ENCODE data around the gene C1RL.
"Not testable (repeated sequence)": the region's sequence is repeated elsewhere in the genome, so short reads cannot be mapped to it uniquely, and the experiment has no call there.

C1RL gene

DNA sequence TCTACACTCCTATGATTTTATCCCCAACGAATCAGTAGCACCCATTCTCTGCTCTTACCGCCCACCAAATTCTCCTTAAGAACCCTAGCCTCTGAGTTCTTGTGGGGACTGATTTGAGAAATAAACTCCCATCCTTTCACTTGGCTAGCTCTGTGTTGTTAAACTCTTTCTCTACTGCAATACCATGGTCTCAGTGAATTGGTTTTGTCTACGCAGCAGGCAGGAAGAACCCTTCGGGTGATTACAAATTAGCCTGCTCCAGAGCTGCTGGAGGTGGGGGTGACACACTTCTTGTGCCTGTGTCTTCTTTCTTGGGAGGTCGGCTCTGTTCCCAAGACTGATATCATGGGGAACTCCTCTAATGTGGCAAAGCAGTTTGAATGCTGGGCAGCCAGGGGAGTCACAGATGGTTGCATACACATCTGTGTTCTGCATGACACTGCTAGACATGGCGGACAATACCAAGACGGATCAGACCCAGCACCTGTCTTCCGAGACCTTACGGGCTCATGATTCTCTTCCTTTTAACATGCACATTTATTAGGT, 50.1 kb downstream of the C1RL start:
- no peak for DNase-seq

DNA sequence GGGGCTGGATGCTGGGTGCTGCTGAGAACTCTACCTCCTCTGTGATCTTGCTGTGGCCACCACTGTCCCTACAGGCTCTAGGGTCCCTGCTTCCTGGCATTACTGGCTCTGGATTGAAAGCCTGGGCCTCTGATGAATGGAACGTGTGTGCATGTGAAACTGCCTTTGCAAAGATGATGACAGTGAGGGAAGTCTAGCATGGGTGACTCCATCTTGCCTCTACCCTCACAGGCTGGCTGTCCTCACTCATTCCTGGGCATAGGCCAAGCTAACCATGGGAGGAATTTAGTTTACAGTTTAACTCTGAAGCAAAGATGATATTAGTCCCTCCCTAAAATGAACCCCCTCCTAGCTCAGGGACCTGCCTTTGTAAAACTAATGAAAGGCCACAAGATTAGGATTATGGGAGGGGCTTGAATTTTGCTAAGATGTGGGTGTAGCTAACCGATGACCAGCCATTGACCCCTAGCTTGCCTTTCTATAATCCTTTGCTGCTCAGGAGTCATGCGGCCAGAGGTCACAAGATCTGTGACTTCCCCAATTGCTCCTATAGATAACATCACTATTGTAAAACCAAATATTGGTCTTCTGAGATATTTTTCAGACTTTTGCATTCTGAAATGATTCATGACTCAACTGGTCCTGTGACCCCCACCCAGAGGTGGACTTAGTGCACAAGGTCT, 50.7 kb downstream of the C1RL start:
- no peak for DNase-seq

DNA sequence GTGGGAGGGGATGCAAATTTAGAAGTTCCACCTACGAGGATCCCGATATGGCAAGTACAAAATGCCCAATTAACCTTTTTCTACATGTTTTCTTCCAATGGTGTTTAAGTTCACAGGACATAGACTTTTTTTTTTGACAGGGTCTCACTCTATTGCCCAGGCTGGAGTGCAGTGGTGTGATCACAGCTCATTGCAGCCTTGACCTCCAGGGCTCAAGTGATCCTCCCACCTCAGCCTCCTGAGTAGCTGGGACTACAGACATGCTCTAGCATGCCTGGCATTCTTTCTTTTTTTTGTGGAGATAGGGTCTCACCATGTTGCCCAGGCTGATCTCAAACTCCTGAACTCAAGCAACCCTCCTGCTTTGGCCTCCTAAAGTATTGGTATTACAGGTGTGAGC, 53.3 kb downstream of the C1RL start:
- DNase-seq: not testable (repeated sequence)

DNA sequence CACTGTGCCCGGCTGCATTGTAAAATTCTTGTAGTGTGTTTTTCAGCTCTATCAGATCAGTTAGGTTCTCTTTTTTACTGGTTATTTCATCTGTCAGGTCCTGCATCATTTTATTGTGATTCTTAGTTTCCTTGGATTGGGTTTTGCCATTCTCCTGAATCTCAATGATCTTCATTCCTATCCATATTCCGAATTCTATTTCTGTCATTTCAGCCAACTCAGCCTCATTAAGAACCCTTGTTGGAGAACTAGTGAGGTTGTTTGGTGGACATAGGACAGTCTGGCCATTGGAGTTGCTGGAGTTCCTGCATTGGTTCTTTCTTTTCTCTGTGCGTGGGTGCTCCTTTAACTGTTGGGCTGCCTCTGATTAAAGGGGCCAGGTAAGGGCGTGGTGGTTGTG, 54.1 kb downstream of the C1RL start:
- DNase-seq: no peak

DNA sequence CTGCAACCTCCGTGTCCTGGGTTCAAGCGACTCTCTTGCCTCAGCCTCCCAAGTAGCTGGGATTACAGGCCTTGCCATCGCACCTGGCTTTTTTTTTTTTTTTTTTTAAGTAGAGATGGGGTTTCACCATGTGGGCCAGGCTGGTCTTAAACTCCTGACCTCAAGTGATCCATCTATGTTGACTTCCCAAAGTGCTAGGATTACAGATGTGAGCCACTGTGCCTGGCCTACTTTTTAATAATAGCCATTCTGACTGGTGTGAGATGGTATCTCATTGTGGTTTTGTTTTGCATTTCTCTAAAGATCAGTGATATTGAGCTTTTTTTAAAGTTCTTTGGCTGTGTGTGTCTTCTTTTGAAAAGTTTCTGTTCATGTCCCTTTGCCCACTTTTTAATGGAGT, 59.0 kb downstream of the C1RL start:
- not testable (repeated sequence) for DNase-seq

DNA sequence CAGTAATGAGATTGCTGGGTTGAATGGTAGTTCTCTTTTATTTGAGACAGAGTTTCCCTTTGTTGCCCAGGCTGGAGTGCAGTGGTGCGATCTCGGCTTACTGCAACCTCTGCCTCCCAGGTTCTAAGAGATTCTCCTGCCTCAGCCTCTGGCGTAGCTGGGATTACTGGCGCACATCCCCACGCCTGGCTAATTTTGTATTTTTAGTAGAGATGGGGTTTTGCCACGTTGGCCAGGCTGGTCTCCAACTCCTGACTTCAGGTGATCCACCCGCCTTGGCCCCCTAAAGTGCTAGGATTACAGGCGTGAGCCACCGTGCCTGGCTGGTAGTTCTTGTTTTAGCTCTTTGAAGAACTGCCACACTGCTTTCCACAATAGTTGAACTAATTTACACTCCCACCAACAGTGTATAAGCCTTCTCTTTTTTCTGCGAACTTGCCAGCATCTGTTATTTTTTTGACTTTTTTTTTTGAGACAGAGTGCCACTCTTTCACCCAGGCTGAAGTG, 59.5 kb downstream of the C1RL start:
- DNase-seq: not testable (repeated sequence)

DNA sequence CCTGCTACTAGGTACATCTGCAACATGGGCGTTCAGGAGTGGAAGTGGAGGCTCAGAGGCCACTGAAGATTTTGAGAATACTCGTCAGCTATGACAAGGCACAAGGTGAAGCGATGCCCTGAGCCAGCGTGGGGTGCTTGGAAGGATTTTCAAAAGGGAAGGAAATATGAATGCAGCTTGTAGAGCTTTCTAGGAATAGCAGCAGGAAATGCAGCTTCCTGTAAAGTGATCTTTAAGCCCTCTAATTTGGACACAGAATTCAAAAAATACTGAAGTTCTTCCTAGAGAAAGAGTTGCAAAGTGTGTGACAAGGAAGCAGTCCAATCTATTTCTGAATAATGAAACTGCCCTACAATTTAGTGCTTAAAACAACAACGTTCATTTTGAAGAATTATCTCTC, 61.7 kb downstream of the C1RL start:
- no peak for DNase-seq

DNA sequence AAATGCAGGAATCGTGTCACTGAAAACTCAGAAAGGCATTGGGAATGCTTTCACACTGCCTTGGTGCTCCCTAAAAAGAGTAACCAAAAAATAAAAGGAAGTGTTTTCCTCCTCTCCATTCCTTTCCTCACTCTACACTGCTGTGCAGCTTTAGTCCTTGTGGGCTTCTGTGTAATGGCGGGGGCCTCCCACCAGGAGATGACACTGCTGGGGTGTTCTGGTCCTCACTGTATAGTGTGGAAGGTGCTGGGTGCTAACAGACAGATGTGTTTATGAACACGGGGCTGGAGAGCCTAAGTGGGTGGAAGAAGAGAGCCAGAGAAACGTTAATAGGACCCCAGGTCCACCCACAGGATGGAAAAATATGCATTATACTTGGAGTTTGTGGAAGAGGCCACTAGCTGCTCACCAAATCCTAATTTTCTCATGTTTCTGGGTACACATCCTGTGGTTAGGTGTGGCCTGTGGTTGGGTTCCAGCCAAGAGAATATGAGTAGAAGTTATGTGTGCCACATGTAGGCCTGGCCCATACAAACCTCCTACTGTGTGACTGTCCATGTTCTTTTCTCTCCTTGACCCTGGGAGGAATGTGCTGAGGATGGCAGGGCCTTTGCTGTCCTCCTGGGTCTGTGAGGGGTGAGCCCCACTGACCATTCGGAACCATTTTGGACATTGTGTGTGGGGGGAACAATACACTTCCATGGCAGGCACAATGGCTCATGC, 62.5 kb downstream of the C1RL start:
- no peak for DNase-seq

DNA sequence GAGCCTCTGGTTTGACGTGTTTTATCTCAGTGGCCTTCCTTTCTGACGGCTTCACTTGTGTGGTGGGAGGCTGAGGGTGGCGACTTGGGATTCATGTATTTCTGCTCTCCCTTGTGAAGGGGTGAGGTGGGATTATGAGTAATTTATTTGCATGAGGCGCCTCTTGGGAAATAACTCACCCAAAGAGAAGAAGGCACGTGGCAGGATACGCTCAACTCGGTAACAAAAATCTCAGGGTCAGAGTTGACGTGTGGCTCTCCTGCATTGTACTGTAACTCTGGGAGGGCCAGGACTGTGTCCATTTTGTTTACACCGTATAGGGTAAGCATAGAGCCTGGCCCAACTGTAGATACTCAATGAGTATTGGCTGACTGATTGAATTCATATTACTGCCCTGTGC, 63.1 kb downstream of the C1RL start:
- no peak for DNase-seq
